Measurements from ENCODE around the gene SLC16A6.

- no peak for TF ChIP-seq CTCF (IDR thresholded peaks at IDR 0.05)
- no peak for TF ChIP-seq POLR2A (IDR thresholded peaks at IDR 0.05)
These were observed 8.9 kb upstream of the SLC16A6 start for GRCh38 chr17:68299817-68300216.
